C4-2B (cell line): Measurements from ENCODE around the gene ZNF786.

Source experiments
- H3K27ac ChIP-seq: fragments of 450-650 bp; 2 replicates; pipeline ENCODE4 v1.5.1; 2017
- ZFX ChIP-seq: fragments of 450-650 bp; IDR thresholded peaks from 2 replicates; pipeline ENCODE4 v1.6.1; 2017
- TF ChIP-seq, protein P1 (sequence below): fragments of 450-650 bp; conservative IDR thresholded peaks from 2 replicates; pipeline ENCODE4 v1.5.1; 2017; ENCODE audit warnings: mild to moderate bottlenecking

Gene ZNF786

DNA sequence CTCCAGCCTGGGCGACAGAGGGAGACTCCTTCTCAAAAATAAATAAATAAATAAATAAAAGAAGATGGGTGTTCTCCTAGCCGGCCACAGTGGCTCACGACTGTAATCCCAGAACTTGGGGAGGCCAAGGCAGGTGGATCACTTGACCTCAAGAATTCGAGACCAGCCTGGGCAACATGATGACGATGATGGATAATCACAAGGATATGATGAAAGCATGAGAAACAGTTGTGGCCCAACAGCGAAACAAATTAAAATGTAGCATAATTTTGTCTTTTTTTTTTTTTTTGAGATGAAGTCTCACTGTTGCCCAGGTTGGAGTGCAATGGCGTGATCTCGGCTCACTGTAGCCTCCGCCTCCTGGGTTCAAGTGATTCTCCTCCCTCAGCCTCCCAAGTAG lies 12.9 kb downstream of the ZNF786 start:
- no peak for TF ChIP-seq ZFX
- TF ChIP-seq, protein P1, sequence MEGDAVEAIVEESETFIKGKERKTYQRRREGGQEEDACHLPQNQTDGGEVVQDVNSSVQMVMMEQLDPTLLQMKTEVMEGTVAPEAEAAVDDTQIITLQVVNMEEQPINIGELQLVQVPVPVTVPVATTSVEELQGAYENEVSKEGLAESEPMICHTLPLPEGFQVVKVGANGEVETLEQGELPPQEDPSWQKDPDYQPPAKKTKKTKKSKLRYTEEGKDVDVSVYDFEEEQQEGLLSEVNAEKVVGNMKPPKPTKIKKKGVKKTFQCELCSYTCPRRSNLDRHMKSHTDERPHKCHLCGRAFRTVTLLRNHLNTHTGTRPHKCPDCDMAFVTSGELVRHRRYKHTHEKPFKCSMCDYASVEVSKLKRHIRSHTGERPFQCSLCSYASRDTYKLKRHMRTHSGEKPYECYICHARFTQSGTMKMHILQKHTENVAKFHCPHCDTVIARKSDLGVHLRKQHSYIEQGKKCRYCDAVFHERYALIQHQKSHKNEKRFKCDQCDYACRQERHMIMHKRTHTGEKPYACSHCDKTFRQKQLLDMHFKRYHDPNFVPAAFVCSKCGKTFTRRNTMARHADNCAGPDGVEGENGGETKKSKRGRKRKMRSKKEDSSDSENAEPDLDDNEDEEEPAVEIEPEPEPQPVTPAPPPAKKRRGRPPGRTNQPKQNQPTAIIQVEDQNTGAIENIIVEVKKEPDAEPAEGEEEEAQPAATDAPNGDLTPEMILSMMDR, result no peak
- H3K27ac ChIP-seq, result no peak overlapping the region

DNA sequence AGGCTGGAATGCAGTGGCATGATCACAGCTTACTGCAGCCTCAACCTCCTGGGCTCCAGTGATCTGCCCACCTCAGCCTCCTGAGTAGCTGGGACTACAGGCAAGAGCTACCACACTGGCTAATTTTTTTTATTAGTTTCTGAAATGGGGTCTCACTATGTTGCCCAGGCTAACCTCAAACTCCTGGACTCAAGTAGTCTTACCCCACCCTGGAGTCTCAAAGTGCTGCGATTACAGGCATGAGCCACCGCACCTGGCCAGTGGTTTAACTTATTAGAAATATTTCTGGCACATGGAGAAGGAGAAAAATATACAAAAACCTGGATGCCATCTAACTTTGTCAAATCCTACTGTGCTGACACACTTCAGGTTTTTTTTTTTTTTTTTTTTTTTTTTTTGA lies 15.2 kb downstream of the ZNF786 start:
- no peak overlapping the region for H3K27ac ChIP-seq
- TF ChIP-seq ZFX, result no peak
- TF ChIP-seq, protein P1, result no peak

DNA sequence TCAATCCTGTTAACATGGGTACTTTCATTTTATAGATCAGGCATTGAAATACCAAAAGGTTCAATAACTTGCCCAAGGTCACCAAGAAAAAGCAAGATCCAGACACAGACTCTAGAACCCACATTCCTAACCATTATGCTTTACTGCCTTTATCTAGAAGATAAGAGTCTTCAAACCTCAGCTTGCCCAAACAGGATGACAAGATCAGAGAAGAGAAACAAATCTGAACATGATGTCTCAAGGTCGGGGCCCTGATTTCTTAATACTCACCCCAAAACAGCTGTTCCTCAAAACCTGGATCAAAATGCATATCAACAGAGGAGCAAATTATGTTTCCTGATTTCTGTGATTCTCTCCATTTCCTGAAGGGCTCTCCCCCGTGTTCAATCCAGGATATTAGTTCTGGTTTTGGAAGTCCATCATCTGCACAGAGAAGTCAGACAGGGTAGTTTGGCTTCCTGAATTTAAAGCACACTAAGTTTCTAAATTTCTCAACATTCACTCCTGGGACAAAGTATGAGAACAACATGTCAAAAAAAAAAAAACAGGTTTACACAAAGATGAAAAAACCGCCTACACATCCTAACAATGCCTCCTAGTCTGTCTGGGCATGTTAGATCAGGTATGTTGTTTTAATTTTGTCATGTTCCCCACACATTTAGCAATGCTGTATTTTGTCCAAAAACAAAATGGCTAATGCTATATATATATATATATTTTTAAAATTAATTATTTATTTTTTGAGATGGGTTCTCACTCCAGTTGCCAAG lies 16.2 kb downstream of the ZNF786 start:
- TF ChIP-seq ZFX, result no peak
- TF ChIP-seq, protein P1, result no peak
- no peak overlapping the region for H3K27ac ChIP-seq

DNA sequence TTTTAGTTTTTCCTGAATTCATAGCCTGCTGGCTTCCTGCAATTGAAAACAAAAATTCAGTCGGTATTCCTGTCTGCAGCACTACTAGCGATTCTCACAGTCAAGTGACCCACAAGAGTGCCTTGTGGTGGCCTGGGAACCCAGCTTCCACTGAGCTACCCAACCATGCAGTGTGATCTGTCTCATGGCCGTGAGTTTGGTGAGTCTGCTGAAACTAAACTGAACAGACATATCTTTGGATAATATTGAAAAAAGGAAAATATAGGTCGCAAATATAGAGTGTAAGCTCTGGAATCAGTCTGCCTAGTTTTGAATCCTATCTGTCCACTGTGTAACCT lies 18.1 kb downstream of the ZNF786 start:
- TF ChIP-seq ZFX, result no peak
- TF ChIP-seq, protein P1, result no peak
- no peak overlapping the region for H3K27ac ChIP-seq

DNA sequence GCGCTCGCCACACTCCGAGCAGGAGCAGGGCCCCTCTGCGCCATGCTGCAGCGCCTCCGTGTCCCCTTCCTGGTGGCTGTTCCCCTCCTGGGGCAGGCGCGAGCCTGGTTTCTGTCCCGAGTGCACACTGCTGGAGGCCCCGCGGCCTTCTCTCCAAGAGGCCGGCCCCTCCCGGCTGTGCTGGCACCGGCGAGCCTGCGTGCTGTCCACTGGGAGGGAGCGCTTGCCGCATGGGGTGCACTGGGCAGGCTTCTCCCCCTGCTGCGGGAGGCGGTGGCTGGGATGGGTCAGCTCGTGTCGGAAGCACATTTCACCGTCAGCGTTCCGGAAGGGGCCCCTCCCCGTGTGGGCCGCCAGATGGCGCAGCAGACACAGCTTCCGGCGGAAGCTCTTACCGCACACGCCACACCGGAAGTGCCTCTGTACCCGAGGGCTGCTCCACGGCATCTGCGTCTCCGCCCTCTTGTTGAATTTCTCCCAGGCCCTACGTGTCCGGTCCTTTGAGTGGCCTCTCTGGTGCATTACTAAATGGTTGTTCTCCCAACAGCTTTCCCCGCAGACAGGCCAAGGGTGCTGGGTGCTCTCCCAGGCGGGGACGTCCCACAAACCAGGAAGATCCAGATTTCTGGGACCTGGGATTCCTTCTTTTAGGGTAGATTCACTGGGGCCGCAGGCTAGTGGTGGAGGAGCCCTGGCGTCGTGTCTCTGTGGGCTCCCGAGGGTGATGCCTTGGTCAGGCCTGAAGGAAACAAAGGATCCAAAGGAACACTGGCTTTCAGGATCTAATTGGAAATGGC lies 18.7 kb downstream of the ZNF786 start:
- H3K27ac ChIP-seq, result no peak overlapping the region
- TF ChIP-seq, protein P1, result no peak
- TF ChIP-seq ZFX, result no peak

DNA sequence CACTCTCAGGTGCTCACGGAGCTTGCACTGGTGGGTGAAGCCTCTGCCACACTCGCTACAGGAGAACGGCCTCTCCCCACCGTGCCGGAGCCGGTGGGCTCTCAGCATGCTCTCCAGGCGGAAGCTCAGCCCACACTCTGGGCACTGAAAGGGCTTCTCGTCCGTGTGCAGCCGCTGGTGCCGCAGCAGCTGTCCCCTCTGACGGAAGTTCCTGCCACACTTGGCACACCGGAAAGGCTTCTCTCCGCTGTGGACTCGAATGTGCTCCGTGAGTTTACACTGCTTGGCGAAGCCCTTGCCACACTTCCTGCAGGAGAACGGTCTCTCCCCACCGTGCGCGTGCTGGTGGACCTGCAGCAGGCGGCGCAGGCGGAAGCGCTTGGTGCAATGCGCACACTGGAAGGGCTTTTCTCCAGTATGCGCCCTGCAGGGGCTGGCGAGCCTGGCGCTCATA lies 19.3 kb downstream of the ZNF786 start:
- no peak overlapping the region for H3K27ac ChIP-seq
- no peak for TF ChIP-seq ZFX
- TF ChIP-seq, protein P1, result no peak
